NCI-H345 treated with DMSO at 0.1 percent for 48 hours (cell line): ENCODE data around the gene SMARCAL1.

Experiments
- DNase-seq: peaks from one replicate; lab custom pipeline; 2025; ENCODE audit not compliant: unreplicated experiment; lab: John Stamatoyannopoulos, UW

The SMARCAL1 gene

DNA sequence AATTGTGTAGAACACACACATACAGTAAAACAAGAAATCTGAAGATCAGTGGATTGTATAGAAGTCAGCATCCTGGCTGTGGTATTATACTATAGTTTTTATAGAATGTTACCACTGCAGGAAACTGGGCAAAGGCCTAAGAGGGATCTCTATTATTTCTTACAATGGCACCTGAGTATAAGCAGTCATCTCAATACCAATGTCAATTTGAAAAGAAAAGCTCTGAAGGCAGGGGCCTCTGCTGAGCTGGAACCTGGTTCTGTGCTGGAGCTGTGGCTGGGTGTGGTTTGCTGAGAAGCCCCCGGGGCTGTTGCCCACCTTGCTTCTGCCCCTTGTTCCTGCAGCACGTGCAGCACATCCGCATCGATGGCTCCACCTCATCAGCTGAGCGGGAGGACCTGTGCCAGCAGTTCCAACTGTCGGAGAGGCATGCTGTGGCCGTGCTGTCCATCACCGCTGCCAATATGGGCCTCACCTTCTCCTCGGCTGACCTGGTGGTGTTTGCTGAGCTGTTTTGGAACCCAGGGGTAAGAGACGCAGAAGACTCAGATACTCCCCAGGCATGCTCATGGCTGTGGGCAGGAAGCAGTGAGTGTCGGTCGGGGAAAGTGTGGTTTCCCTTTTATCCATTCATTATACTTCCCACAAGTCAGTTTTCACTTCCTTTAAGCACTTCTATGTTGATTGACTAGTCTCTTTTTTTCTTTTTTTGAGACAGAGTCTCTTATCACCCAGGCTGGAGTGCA is 62.8 kb downstream of the SMARCAL1 start:
- DNase-seq = no peak

DNA sequence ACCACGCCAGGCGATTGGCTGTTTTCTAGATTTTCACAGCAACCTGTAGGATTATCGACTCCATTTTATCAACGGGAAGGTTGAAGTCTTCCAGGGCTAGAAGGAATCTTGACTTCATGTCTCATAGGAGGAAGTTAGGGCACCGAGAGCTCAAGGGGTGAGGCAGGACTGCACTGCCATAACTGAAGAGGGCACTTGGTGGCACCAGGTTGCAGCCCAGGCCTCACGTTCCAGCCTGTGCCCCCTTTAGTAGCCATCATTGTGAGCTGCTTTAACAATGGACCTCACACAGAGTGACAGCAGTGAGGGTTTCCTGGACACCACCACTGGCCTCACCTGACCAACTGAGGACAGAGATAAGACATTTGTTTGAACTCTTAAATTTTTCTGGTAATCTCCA is 63.5 kb downstream of the SMARCAL1 start:
- DNase-seq = no peak

DNA sequence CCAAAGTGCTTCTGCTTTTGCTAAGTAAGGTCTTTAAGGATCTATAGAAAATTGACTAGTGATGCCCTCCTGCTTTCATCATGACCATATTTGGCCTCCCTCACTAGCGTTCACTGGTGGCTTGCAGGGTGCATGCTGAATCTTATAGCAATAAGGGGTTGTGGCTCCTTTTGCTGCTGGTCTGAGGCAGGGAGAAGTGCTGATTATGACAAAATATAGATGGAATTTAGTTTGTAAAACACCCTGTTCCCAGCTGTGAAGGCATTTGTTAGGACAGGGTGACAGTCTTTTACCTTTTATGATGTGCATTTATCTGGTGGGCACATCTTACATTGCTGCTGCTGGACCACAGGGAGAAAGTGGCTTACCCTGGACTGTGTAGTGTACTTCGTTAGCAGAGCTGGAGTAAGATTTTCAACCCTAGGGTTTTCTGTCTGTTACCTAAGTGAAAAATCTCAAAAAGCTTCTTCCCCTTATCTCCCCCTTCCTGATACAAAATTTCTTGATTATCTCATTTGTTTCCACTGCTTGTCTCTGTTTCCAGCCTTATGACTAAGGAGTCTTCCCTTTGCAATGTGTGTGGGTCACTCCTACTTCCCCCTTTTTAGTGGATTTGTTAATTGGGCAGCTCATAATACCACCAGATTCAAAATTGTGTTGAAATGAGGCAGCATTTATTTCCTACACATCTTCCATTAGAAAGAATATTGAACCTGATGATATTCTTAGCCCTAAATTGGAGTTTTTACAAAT is 65.2 kb downstream of the SMARCAL1 start:
- DNase-seq = no peak

DNA sequence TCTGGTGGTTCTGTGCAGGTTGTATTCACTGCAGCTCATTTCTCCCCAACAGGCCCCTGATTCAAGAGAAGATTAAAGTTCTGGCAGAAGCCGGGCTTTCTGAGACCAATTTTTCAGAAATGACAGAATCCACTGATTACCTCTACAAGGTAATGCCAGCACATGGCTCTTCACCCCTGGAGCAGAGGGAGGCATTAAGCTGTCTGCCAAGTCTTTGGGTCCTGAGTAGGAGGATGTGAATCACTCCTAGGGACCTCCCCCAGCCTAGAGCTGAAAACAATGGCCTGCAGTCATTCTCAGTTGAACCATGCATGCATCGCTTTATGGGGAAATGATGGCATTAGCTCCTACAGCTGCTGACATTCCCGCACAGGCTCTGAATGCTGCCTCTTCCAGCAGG is 65.9 kb downstream of the SMARCAL1 start:
- no peak for DNase-seq

DNA sequence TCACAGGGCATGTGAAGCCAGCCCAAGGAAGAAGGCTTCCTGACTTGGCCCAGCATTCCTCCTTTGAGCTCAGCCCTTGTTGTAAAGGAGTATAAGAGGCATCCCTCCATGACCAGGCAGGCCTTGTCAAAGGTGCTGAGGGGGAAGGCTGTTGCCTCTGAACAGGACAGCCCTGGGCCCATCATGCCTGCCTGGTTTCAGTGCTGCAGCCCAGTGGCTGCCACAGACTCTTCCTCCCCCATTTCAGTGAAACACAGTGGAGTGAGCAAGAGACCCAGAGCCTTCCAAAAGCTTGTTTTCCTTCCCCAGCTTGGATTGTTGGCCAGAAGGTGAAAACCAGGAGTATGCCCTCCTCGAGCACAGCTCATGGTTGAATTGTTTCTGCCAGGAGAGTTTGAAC is 66.5 kb downstream of the SMARCAL1 start:
- no peak for DNase-seq

DNA sequence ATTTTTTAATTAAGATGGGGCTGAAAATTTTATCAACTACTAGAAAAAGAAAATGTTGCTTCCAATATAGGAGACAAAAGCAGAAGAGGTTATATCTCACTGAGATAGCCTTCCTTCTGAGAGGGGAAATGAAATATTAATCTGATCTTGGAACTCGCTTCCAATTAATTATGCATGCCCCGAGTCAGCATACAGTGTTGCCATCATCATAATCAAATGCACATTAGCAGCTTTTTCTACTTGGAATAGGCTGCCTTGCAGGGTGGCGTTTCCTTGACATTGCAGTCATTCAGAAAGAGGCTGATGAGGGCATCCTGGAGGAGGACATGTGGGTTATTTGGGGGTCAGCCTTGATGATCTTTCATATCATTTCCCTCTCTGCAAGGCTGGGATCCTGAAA is 67.9 kb downstream of the SMARCAL1 start:
- no peak for DNase-seq

DNA sequence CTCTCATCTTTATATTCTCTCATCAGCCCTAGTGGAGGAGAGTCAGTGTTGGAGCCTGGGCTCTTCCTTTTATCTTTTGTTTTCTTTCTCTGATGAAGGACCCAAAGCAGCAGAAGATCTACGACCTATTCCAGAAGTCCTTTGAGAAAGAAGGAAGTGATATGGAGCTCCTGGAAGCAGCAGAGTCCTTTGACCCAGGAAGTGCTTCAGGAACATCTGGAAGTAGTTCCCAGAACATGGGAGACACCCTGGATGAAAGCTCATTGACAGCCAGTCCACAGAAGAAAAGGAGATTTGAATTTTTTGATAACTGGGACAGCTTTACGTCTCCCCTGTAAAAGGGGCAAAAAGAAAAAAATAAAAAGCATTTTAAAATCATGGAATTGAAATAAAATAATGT is 70.4 kb downstream of the SMARCAL1 start:
- DNase-seq = no peak

DNA sequence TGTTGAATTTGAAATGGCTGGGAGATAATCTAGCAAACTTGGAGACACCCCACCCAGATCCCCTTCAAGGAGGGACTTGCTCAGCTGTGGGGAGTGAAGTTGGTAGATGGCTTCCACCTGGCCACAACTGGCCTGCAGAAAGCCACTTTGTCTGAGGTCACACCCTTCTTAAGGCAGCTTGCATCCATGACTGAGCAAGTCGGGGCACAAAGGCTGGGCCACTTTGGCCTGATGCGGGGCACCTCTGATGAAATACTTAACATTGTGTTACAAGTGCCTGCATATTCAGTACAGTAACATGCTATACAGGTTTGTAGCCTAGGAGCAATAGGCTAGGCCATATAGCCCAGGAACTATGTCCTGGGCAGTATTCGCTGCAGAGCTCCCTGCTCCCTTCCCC is 73.0 kb downstream of the SMARCAL1 start:
- DNase-seq = no peak

DNA sequence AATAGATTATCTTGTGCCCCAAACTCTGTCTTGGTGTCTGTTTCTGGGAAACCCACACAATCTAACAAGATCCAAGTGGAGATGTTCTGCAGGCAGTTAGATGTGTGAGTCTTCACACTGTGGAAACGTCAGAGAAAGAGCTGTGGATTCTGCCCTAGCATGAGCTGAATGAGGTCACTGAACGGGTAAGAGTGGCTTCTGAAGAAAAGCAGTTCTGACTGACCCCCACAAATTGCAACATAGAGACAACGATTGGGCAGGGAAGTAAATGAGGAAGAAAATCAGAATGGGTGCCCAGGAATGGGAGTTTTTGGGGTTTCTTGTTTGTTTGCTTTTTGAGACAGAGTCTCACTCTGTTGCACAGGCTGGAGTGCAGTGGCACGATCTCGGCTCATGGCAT is 73.5 kb downstream of the SMARCAL1 start:
- no peak for DNase-seq

DNA sequence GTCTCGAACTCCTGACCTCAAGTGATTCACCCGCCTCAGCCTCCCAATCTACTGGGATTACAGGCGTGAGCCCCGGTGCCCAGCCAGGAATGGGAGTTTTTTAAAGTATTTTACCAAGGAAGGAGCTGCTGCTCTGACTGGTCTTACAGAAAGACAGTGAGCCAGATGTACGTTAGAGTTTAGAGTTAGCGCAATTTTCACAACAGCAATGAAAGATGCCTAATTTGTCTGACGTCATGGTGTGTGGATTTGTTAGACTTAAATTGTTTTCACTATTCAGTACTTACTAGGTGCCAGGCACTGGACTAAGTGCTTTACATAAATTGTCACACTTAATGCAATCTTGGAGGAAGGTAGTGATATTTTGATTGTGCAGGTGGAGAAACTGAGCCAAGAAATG is 74.0 kb downstream of the SMARCAL1 start:
- no peak for DNase-seq

DNA sequence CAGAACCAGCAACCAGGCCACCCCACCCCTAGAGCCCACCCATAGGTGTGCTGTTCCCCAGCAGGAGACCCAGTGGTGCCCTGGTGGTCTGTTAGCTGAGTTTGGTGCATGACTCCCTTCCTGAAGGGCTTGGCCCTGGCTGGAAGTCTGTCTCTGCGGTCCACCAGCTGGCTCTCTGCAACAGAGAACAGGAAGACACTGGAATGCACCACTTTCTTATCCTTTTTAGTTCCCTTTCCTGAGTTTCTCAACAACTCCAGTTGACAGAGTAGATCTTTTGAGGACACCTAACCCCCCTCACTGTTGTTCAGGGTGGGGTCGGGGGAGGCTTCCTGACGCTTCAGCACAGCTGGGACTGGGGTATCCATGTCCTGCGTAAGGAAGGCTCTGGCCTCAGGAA is 74.4 kb downstream of the SMARCAL1 start:
- DNase-seq = no peak

DNA sequence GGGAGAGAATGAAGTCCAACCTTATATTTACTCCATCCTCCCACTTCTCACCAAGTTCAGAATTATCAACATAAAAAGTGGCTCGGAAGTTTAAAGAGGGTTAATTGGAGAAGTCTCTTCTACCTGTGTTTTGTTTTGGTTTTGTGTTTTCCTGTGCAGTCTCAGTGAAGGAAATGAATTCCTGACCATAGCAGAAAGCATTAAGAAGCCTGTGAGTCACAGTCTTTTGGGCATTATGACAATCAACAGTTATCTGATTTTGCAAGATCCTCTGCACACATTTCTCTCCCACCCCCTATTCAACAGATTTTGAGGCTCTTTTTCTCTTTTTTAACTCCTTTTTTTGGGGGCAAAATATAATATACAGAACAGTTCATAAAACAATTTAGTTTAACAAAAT is 77.8 kb downstream of the SMARCAL1 start:
- DNase-seq = no peak

DNA sequence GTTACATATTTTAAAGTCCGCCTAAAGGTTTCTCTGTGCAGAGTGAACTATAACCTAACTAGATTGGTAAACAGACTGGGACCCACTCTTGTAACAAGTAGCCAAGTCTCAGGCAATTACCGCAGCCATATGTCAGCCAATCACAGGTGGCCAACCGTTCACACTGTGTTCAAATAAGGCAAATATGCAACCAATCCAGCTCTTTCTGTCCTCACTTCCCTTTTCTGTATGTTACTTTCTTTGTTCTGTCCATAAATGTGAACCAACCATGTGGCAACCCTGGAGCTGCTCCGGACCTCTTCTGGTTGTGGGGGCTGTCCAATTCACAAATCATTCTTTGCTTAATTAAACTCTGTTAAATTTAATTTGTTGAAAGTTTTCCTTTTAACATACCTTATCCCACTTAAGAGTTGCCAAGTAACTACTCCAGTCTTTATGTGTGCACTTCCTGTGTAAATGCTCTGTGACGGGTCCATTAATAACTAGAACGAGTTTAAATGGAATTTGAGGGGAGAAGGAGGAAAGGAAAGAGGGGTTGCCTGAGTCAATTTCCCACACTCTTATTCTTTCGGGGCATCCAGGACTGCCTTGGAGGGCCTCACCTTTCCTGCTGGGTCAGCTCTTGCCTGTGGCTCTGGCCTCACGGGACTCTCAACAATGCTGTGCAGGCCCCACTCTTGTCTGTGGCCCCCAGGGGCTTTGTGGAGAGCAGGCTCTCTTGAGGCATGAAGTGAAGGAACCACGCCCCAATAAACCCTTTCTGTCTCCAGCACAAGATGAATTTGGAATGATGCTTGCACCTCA is 79.7 kb downstream of the SMARCAL1 start:
- no peak for DNase-seq

DNA sequence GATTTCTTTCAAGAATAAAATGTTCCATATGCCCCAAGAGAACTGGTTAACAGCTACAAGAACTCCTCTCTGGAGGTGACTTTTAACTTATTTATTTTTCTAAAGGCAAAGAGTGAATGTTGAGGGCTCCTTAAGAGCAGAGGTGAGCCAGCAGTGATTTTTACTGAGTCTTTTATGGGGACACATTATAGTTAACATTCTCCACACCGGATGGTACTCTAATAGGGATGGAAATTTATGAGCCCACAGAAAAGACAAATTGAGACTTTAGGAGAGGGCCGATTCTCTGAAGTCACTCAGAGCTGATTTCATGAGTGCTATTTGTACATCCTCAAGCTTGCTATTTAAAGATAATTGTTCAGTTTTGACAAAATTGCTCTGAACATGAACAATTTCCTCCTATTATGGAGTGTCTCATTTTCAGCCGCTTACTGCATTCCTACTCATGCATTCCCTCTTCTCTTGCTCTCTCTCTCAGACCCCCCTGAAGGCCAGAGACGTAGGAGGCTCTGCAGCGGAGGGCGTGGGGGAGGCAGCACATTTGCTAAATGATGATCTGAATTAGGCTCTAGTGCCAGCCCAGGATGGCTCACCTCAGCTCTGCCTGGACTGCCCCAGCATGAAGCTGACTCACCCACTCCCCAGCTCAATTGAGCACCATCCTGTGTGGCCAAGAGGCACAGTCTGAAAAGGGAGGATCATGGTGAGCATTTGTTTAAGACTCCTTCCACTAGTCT is 80.5 kb downstream of the SMARCAL1 start:
- no peak for DNase-seq

DNA sequence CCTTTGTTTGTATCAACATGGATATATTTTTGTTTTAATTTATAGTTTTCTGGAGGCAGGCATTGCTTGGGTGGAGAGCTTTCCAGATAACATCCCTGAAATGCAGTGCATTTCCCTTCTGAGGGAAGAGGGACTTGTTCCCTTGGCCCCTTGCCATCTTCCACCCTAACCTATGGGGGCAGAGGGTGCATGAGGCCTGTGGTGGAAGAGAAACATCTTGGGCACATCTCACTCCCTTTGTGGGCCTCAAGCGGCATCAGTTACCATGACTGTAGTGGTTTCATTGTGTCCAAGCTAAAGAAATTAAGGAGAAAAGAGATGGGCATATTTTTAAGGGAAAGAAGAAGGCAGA is 81.0 kb downstream of the SMARCAL1 start:
- DNase-seq = no peak

DNA sequence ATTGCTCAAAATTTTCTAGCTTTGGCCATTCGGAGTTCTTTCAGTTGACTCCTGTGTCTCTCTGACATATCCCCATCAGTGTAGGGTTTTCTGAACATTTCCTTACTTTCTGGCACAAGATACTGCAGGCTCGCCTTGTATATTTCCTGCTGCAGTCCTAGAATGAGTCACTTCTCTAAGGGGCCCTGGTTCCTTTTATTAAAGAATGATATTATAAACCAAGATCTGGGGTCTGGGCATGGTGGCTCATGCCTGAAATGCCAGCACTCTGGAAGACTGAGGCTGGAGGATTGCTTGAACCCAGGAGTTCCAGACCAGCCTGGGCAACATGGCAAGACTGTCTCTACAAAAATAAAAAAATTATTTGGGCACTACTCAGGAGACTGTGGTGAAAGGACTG is 83.4 kb downstream of the SMARCAL1 start:
- no peak for DNase-seq

DNA sequence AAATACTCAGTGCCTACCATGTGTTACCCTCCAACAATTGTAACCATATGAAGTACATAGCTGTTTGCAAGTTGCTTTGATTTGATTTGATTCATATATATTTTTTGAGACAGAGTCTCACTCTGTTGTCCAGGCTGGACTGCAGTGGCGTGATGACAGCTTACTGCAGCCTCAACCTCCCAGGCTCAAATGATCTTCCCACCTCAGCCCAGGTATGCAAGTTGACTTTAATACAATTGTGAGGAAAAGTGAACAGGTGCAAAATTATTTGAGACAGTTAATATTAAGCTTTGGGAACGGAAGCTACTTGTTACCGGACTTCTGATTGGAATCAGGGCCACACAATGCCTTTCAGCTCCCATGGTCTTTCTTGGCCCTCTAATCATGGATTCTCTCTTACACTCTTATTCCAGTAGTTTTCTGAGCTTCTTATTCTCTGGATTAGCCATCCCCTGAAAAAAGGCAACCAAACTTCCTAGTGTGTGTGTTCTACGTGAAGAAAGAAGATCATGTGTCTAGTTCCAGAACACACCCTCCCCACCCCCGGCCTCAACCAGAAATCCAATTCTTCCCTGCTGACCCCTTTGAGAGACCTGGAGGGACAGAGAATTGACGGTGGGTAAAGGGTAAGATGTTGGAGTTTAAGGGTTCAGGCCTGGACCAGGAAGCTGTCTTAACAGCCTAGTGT is 85.2 kb downstream of the SMARCAL1 start:
- no peak for DNase-seq

DNA sequence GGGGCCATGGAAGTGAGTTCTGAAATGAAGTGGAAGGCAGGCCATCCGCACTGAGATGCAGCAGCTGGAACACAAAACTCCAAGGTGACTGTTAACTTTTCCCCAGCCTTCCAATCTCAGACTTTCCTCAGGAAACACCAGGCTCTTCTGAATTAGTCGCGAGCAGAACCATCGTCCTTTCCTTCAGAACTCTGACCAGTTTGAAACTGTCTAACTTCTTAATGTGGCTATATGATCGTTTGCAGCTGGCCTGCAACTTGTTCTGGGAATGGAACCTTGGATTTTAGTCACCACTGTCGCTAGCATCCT is 85.7 kb downstream of the SMARCAL1 start:
- no peak for DNase-seq

DNA sequence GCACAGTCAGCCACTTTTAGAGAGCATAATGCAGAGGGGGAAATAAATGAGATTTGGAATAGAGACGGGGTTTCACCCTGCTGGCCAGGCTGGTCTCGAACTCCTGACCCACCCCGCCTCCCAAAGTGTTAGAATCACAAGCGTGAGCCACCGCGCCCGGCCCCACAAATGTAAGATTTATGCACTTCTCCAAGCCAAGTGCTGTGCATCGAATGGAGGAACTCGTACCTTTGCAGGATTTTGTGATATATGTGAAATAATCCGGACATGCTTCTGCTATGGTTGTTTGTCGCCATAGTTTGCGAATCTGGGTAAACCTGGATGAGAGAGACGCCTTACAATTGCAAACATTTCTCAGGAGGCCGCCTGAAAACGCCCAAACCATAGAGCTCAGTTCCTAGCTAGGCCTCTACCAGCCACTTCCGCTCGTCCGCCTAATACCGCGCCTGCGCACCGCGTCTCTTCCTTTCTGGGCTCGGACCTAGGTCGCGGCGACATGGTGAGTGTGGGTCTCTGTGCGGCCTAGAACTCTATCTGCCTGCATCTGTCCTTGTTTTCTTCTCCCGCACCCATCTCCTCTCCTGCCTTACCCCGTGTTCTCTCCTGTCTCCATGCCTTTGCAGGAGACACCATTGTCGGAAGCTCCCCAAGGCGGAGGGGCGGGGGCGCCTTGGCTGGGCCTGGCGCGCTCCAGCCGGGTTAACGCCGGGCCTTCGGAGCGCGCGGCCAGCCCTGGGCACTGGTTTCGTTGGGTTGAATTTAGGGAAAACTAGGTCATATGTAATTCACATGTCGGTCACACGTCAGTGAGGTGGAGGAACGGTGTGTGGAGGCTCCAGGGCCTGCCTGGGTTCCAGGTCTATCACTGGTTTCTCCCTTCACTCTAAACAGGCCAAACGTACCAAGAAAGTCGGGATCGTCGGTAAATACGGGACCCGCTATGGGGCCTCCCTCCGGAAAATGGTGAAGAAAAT is 86.4 kb downstream of the SMARCAL1 start, which contains the start of gene RPL37A:
Gene RPL37A, plus strand, starts transcription at position 466 of the 974 bp plus-strand sequence. Its CDS starts 31 bp downstream, at position 497.
- DNase-seq = peak; percentile 92
